Thyroid gland (tissue), 4 donors: ENCODE measurements around the gene LRRC40. TPM values are rescaled to one million over a fixed set of nuclear protein-coding genes. Genes with fewer than 3 reads are reported as not detected.
"Not testable (repeated sequence)": the region's sequence is repeated elsewhere in the genome, so short reads cannot be mapped to it uniquely, and the experiment has no call there.

Experiments used
- DNase-seq, 2 donors: peaks; one replicate each; pipeline ENCODE4 v3.0.0-alpha.2; 2019
- H3K27ac ChIP-seq, 3 donors: fragments of 200-600 bp; sonication (generic); 1 replicate in 2 of 3; 2 replicates in 1 of 3; pipeline ENCODE4 v1.5.1; 2016 to 2019; ENCODE audit warnings: mild to moderate bottlenecking in 1 of 3, moderate library complexity in 1 of 3
- H3K27me3 ChIP-seq: fragments of 200-600 bp; sonication (generic); one replicate; pipeline ENCODE4 v1.5.1; 2019
- H3K36me3 ChIP-seq, 2 donors: fragments of 200-600 bp; sonication (generic); one replicate each; pipeline ENCODE4 v1.5.1; 2016 to 2019
- H3K4me1 ChIP-seq, 2 donors: fragments of 200-600 bp; sonication (generic); one replicate each; pipeline ENCODE4 v1.5.1; 2017 to 2019
- H3K4me3 ChIP-seq, 3 donors: fragments of 200-600 bp; sonication (generic); replicated peaks in 1 of 3; 1 replicate in 2 of 3; 2 replicates in 1 of 3; pipeline ENCODE4 v1.5.1; 2016; ENCODE audit warnings: mild to moderate bottlenecking in 1 of 3
- H3K9me3 ChIP-seq: fragments of 200-600 bp; sonication (generic); one replicate; pipeline ENCODE4 v1.5.1; 2017
- POLR2A ChIP-seq, 2 donors: fragments of 450-650 bp; IDR thresholded peaks; one replicate each; pipeline ENCODE4 v1.6.1; 2017; ENCODE audit warnings: antibody characterized with exemption in 2 of 2, mild to moderate bottlenecking in 2 of 2, moderate library complexity in 1 of 2
- WGBS, 2 donors: methylation state at CpG; one replicate each; pipeline ENCODE4 v1.1.5; 2017; 5-methylcytosine and 5-hydroxymethylcytosine counted together
- intact Hi-C: fragments of 100-400 bp; cut with DNase I; formaldehyde crosslinking; loops from one replicate; pipeline ENCODE4 v1.15.1; 2023
- total RNA-seq, 4 donors: library from RNA; depleted of rRNA; stranded (reverse); fragments of >200 nt; gene quantifications; one replicate each; pipeline ENCODE4 v1.2.3, GENCODE V29; 2016
- TF ChIP-seq, protein P1 (sequence below), 6 experiments: fragments of 200-600 bp in 3 of 6; fragments of 450-650 bp in 3 of 6; sonication (generic) in 3 of 6; IDR thresholded peaks; one replicate each; pipeline ENCODE4 v1.5.1; 2016 to 2019; ENCODE audit warnings: antibody characterized with exemption in 6 of 6, mild to moderate bottlenecking in 2 of 6, inconsistent platforms in 1 of 6, moderate library complexity in 1 of 6

The LRRC40 gene
- total RNA-seq, 4 donors from 2014 or later, result 13.2 to 21.9 (median 17.0) TPM

DNA sequence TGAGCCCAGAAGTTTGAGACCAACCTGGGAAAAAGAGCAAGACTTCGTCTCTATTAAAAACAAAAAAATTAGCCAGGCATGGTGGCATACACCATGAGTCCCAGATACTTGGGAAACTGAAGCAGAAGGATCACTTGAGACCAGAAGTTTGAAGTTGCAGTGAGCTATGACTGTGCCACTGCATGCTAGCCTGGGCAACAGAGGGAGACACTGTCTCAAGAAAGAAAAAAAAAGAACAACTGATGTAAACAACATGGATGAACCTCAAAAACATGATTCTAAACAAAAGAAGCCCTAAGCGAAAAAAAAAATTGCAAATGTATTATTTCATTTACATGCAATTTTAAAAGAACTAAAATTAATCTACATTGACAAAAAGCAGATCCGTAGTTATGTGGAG lies 9.0 kb downstream of the LRRC40 start:
- H3K27me3 ChIP-seq, result no peaks in the 10 kb centered on the region
- no peaks in the 10 kb centered on the region for H3K36me3 ChIP-seq
- intact Hi-C loops, result no loop called here
- no peak for DNase-seq
- H3K4me3 ChIP-seq, result no peak overlapping the region
- no peak overlapping the region for H3K27ac ChIP-seq
- H3K4me1 ChIP-seq, result no peaks in the 10 kb centered on the region
- TF ChIP-seq POLR2A (IDR thresholded peaks at IDR 0.05), result no peak
- TF ChIP-seq, protein P1, sequence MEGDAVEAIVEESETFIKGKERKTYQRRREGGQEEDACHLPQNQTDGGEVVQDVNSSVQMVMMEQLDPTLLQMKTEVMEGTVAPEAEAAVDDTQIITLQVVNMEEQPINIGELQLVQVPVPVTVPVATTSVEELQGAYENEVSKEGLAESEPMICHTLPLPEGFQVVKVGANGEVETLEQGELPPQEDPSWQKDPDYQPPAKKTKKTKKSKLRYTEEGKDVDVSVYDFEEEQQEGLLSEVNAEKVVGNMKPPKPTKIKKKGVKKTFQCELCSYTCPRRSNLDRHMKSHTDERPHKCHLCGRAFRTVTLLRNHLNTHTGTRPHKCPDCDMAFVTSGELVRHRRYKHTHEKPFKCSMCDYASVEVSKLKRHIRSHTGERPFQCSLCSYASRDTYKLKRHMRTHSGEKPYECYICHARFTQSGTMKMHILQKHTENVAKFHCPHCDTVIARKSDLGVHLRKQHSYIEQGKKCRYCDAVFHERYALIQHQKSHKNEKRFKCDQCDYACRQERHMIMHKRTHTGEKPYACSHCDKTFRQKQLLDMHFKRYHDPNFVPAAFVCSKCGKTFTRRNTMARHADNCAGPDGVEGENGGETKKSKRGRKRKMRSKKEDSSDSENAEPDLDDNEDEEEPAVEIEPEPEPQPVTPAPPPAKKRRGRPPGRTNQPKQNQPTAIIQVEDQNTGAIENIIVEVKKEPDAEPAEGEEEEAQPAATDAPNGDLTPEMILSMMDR (IDR thresholded peaks at IDR 0.05), result no peak
- WGBS, 2 donors, result 76 to 83% methylated on average over 3 of the region's 3 CpGs
- no peaks in the 10 kb centered on the region for H3K9me3 ChIP-seq

GRCh38 chr1:70195342-70195741 lies 10.0 kb downstream of the LRRC40 start:
- no peak overlapping the region for H3K4me3 ChIP-seq
- TF ChIP-seq, protein P1 (IDR thresholded peaks at IDR 0.05), result no peak
- TF ChIP-seq POLR2A (IDR thresholded peaks at IDR 0.05), result no peak
- intact Hi-C loops, result no loop called here
- H3K27ac ChIP-seq, result no peak overlapping the region
- WGBS, 2 donors, result 96% methylated on average over 4 of the region's 4 CpGs
- no peak for DNase-seq
- no peaks in the 10 kb centered on the region for H3K27me3 ChIP-seq
- H3K36me3 ChIP-seq, result no peaks in the 10 kb centered on the region
- H3K9me3 ChIP-seq, result no peaks in the 10 kb centered on the region
- H3K4me1 ChIP-seq, result no peaks in the 10 kb centered on the region

GRCh38 chr1:70194601-70195000 lies 10.8 kb downstream of the LRRC40 start:
- no peak for DNase-seq
- Histone ChIP-seq H3K4me3 (no peak overlapping the region), H3K9me3 (no peaks in the 10 kb centered on the region), H3K27ac (no peak overlapping the region), H3K27me3 (no peaks in the 10 kb centered on the region), H3K36me3 (no peaks in the 10 kb centered on the region), H3K4me1 (no peaks in the 10 kb centered on the region)
- TF ChIP-seq, protein P1 (IDR thresholded peaks at IDR 0.05), result no peak
- no peak for TF ChIP-seq POLR2A (IDR thresholded peaks at IDR 0.05)
- intact Hi-C loops, result no loop called here

DNA sequence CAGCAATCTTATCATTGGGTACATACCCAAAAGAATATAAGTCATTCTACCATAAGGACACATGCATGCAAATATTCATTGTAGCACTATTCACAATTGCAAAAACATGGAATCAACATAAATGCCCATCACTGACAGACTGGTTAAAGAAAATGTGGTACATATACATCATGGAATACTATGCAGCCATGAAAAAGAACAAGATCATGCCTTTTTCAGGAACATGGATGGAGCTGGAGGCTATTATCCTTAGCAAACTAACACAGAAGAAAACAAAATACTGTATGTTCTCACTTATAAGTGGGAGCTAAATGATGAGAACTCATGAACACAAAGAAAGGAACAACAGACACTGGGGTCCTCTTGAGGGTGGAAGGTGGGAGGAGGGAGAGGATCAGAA lies 12.9 kb downstream of the LRRC40 start:
- DNase-seq, intact Hi-C loops: not testable (repeated sequence)

GRCh38 chr1:70190180-70190579 lies 15.2 kb downstream of the LRRC40 start:
- Histone ChIP-seq H3K4me3 (no peak overlapping the region), H3K4me1 (no peaks in the 10 kb centered on the region), H3K9me3 (no peaks in the 10 kb centered on the region), H3K27me3 (no peaks in the 10 kb centered on the region), H3K27ac (no peak overlapping the region), H3K36me3 (no peaks in the 10 kb centered on the region)
- DNase-seq, result no peak
- TF ChIP-seq, protein P1 (IDR thresholded peaks at IDR 0.05), result no peak
- no peak for TF ChIP-seq POLR2A (IDR thresholded peaks at IDR 0.05)
- intact Hi-C loops, result no loop called here

More for the DNA sequence above, 12.9 kb downstream of the LRRC40 start:
- H3K9me3 ChIP-seq, H3K36me3 ChIP-seq, H3K4me1 ChIP-seq, H3K27me3 ChIP-seq, H3K4me3 ChIP-seq, H3K27ac ChIP-seq: not testable (repeated sequence)

DNA sequence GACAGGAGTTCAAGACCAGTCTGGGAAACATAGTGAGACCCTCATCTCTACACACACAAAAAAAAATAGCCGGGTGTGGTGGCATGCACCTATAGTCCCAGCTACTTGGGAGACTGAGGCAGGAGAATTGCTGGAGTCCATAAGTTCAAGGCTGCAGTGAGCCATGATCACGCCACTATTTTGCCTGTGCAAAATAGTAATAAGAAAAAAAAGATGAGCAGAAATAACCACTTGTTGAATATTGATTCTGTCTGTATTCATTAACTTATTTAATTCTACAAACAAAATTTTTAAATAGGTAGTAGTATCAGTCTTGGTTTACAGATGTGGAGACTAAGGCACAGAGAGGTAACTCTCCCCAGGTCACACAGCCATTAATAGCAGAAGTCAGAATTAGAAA lies 16.9 kb downstream of the LRRC40 start:
- TF ChIP-seq, protein P1 (IDR thresholded peaks at IDR 0.05), result no peak
- no peak for TF ChIP-seq POLR2A (IDR thresholded peaks at IDR 0.05)
- H3K27me3 ChIP-seq, result no peaks in the 10 kb centered on the region
- H3K4me3 ChIP-seq, result no peak overlapping the region
- intact Hi-C loops, result no loop called here
- WGBS, 2 donors, result 98 to 100% methylated on average over 2 of the region's 2 CpGs
- peaks cover 0 to 2% of the 10 kb centered on the region in 2 donors for H3K36me3 ChIP-seq
- H3K27ac ChIP-seq, result no peak overlapping the region
- no peak for DNase-seq
- no peaks in the 10 kb centered on the region for H3K4me1 ChIP-seq
- no peaks in the 10 kb centered on the region for H3K9me3 ChIP-seq

DNA sequence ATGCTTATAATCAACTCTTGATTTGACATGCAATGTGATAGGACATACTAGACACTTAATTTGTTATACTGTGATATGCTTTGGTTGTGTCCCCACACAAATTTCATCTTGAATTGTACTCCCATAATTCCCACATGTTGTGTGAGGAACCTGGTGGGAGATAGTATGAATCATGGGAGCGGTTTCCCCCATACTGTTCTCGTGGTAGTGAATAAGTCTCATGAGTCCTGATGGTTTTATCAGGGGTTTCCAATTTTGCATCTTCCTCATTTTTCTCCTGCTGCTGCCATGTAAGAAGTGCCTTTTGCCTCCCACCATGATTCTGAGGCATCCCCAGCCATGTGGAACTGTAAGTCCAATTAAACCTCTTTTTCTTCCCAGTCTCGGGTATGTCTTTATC lies 20.2 kb downstream of the LRRC40 start:
- H3K4me1 ChIP-seq, intact Hi-C loops, H3K36me3 ChIP-seq, H3K27me3 ChIP-seq, DNase-seq, H3K4me3 ChIP-seq, H3K9me3 ChIP-seq, H3K27ac ChIP-seq: not testable (repeated sequence)
- WGBS, 2 donors, result 94 to 95% methylated on average over 3 of the region's 3 CpGs
